GM18951 (cell line): ENCODE results near the gene COL11A2.

Experiments
- POLR2A ChIP-seq: IDR thresholded peaks from 4 replicates; pipeline ENCODE4 v1.6.1; 2011; ENCODE audit warnings: mild to moderate bottlenecking; ENCODE audit not compliant: insufficient read length, insufficient read depth; ENCODE audit errors: extremely low read depth
- in situ Hi-C: fragments of 300-500 bp; cut with MboI; formaldehyde crosslinking; loops from one replicate; pipeline ENCODE4 v1.12.0; 2022; ENCODE audit warnings: low sequenced_read_pairs, mixed read lengths, inconsistent platforms; ENCODE audit not compliant: unreplicated experiment

COL11A2 gene

GRCh38 chr6:33169291-33170175, 22.7 kb downstream of the COL11A2 start:
- in situ Hi-C loops: no loop called here

GRCh38 chr6:33168639-33169038, 23.6 kb downstream of the COL11A2 start:
- no peak for TF ChIP-seq POLR2A
- in situ Hi-C loops: no loop called here

More at GRCh38 chr6:33169291-33170175, 22.7 kb downstream of the COL11A2 start:
- TF ChIP-seq POLR2A: no peak

GRCh38 chr6:33168284-33168601, 24.0 kb downstream of the COL11A2 start:
- in situ Hi-C loops: no loop called here
- no peak for TF ChIP-seq POLR2A

GRCh38 chr6:33167374-33168283, 24.6 kb downstream of the COL11A2 start:
- in situ Hi-C loops: no loop called here
- no peak for TF ChIP-seq POLR2A

GRCh38 chr6:33166811-33167210, 25.5 kb downstream of the COL11A2 start:
- TF ChIP-seq POLR2A: no peak
- in situ Hi-C loops: no loop called here

- in situ Hi-C loops: no loop called here
- TF ChIP-seq POLR2A: no peak
Measured at GRCh38 chr6:33166363-33166762, 25.9 kb downstream of the COL11A2 start.

- no peak for TF ChIP-seq POLR2A
- in situ Hi-C loops: no loop called here
Measured at GRCh38 chr6:33165581-33166258, 26.5 kb downstream of the COL11A2 start.

GRCh38 chr6:33164665-33165373, 27.4 kb downstream of the COL11A2 start:
- in situ Hi-C loops: loop anchor here (5.0 kb wide), 1 partner anchor 87 kb away; no protein-coding TSS in a partner anchor
- no peak for TF ChIP-seq POLR2A

GRCh38 chr6:33164176-33164575, 28.1 kb downstream of the COL11A2 start:
- TF ChIP-seq POLR2A: no peak
- in situ Hi-C loops: loop anchor here (5.0 kb wide), 1 partner anchor 88 kb away; no protein-coding TSS in a partner anchor

GRCh38 chr6:33163540-33163939, 28.7 kb downstream of the COL11A2 start:
- no peak for TF ChIP-seq POLR2A
- in situ Hi-C loops: loop anchor here (5.0 kb wide), 1 partner anchor 89 kb away; no protein-coding TSS in a partner anchor

- in situ Hi-C loops: loop anchor here (5.0 kb wide), 1 partner anchor 91 kb away; no protein-coding TSS in a partner anchor
- no peak for TF ChIP-seq POLR2A
Measured at GRCh38 chr6:33161354-33162331, 30.6 kb downstream of the COL11A2 start.
